Transverse colon (tissue), 3 donors: Measurements from ENCODE around the gene FAM153A.
"Not testable (repeated sequence)": the region's sequence is repeated elsewhere in the genome, so short reads cannot be mapped to it uniquely, and the experiment has no call there.

Source experiments
- CTCF ChIP-seq, 5 experiments: fragments of 200-600 bp in 3 of 5; fragments of 450-650 bp in 2 of 5; sonication (generic) in 3 of 5; IDR thresholded peaks; 1 replicate in 2 of 5; 2 replicates in 3 of 5; pipeline ENCODE4 v1.5.1; 2016 to 2017; ENCODE audit warnings: antibody characterized with exemption in 5 of 5, inconsistent platforms in 3 of 5, mild to moderate bottlenecking in 2 of 5, moderate library complexity in 1 of 5
- POLR2A ChIP-seq: fragments of 450-650 bp; IDR thresholded peaks from one replicate; pipeline ENCODE4 v1.6.1; 2016; ENCODE audit warnings: antibody characterized with exemption, mild to moderate bottlenecking, moderate library complexity

DNA sequence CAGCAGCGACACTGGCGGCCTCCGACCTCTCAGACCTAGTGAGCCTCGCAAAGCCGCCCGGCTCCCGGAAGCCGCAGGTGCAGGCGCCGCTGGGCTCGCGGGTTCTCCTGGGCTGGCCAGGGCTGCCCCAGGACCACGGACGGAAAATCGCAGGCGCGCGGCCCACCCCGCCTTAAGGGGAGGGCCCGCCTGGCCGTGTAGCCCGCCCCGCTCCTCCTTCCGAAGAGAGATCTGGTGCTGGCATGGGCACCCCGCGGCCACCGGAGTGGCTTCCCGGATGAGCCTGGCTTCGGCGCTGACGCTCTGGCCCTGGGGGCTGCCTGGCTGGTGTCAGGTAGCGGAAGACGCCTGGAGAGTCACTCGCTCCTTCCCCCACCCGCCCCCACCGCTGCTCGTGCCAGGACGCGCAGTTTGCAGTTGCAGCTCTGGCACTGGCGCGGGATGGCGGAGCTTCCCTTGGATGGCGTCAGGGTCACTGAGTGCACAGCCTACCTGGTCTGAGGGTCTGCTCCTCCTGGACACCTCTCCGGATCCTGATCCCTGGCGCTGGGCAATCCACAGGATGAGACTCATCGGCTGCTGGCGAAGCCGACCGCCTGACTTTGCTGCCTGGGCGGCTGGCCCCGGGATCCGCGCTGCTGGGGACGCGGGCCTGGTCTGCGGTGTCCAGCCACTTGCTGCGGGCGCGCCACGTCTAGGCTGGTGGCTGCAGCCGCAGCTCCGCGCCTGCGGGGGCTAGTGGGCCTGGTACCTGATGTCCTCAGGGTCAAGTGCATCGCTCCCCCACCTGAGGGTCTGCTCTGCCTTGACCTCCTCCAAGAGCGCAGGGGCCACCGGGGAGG is at the start of gene FAM153A:
- TF ChIP-seq POLR2A; CTCF (IDR thresholded peaks at IDR 0.05): not testable (repeated sequence)
